Activated CD4-positive, alpha-beta T cell treated with anti-CD3 and anti-CD28 coated beads, Interleukin-2, amount 50 U/mL, for 1 hour (primary cell): ENCODE results near the gene ZIC4.

Source experiments
- DNase-seq: peaks from one replicate; pipeline ENCODE4 v3.0.0-alpha.2; 2020

Gene ZIC4

GRCh38 chr3:147404000-147404799, 2.1 kb downstream of the ZIC4 start:
- no peak for DNase-seq

DNA sequence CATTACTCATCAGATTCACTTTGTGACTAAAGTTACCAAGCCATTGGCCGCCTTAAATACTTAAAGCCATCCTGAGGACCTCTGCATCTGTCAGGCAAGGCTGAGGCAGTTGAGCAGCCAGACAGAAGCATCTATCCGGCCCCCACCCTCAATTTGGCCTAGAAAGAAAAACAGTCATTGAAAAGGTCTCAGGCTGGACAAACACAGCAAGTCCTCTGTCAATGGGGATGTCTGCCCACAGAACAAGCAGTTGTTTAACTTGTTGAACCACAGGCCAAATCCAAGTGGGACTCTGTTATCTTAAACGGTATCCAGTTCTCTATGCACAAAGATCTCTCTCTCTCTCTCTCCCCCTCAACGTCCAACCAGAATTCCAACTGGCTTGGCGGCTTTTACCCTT, 2.8 kb downstream of the ZIC4 start:
- no peak for DNase-seq

DNA sequence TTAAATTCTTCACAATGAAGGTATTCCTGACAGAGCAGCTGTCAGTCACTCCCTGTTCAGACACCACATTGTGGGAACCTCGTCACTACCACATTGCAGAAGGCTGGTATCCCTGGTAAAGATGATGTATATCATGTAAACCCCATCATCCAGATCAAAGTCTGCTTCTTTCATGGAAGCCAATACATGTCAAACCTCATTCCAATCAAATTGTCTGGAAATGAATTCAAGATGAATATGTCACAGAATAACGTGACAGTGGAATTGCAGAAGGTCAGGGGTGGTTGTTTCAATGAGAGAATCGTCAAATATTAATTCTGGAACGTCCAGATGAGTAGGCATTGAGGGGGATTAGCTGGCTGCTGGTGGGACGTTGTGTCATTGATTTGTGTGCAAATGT, 4.2 kb downstream of the ZIC4 start:
- DNase-seq = no peak

- no peak for DNase-seq
These were observed 4.9 kb downstream of the ZIC4 start for GRCh38 chr3:147401421-147401820.

DNA sequence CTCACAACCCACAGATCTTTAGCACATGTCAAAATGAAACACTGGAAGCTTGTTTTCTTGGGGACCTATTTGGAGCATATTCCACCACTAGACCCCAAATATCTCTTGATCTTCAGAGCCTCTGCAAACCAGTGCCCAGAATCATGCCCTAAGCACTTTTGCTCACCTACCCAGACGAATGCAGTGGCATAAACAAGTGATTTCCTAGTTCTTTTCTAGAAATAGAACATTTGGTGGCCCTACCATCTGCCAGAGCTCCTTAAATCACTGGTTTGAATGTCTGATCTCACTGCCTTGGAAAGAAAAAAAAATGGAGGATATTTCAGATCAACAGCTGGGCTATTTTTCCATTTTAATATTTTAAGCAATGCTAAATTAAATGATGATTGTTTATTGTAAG, 5.3 kb downstream of the ZIC4 start:
- DNase-seq = no peak

GRCh38 chr3:147400111-147400510, 6.2 kb downstream of the ZIC4 start:
- no peak for DNase-seq

DNA sequence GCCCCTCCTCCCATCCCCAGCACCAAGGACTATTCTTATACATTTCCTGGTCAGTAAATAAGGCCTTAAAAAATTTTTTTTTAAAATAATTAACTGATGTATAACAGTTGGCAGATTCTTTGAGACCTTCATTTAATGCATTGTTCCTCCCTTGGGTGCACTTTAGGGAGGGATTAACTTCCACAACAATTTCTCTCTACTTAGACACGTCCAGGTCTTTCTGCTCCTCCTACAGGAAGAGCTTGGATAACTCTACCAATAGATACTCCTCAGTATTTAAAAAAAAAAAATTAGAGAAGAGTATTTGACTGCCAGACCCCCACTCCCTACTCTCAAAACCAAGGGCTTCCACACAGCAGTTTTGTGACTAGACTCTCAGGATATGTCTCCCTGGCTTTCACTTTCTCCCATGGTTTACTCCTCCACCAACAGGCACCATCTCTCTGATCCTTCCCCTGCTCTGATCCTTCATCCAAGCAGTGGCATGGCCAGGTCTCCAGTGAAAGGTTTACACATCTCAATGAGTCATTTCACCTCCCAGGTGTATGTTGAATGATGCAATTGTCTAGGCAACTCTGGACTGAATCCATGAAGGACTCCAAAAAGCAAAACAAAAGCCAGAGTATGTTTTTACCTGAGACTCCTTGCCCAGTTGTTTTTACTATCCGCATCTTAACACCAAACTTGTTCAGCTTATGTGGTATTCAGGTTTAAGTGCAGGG, 7.4 kb downstream of the ZIC4 start:
- DNase-seq = no peak

DNA sequence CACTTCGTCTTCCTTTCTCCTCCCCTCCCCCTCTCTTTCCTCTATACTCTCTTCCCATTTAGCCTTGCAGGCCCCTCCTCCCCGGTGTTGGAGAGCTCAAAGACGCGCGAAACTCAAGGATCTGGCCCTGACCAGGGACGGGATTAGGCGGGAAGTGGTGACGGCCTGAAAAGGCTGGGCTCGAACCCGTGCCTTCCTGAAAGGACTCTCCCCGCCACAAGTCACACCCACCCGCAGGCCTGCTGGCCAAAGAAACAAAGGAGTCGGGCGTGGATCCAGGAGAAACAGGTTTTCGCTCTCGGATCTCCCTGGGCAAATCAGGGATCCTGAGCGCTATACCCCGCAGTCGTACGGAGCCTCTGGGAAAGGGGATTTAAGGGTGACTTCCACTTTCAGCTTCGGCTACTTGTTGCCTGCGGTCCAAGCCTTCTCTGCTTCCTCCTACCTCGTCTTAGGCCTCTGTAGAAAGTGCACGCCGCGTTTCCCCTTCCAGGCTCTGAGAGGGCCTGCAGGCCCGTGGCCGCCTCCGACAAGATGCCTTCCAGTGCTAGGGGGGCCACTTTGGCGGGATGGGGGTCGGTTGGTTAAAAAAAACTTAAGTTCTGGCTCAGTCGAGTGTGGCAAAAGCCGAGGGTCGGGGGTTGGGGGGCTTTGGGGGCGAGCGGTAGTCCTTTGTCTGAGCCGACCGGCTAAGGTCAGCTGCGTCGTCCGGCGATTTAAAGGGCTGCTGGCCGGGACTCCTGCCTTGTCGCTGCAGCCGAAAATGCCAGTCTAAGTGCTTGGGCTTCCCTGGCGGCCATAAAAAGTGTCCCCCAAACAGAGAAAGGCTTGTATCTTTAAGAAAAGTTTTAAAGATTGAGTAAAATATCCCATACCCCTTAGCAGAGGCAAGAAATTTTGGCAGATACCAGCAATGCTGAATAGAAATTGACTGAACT, 8.2 kb downstream of the ZIC4 start:
- DNase-seq = no peak

- DNase-seq = no peak
These were observed 9.0 kb downstream of the ZIC4 start for GRCh38 chr3:147397155-147397874.

DNA sequence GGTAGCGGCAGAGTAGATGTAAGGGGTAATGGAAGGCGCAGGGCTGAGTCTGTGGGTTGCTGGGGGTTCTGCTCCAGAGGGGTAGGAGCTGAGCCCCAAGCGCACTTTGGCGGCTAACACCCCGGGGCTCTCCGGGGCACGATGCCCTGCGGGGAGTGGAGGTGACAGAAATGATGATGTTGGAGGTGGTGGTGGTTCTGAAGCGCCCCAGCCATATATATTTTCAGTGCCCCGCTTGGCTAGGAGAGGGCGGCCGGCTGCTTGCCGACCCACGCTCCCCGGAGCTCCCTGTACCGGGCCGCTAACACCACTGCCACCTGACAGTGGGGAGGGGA, 9.7 kb downstream of the ZIC4 start:
- no peak for DNase-seq

- no peak for DNase-seq
These were observed 10.2 kb downstream of the ZIC4 start for GRCh38 chr3:147395899-147396711.

DNA sequence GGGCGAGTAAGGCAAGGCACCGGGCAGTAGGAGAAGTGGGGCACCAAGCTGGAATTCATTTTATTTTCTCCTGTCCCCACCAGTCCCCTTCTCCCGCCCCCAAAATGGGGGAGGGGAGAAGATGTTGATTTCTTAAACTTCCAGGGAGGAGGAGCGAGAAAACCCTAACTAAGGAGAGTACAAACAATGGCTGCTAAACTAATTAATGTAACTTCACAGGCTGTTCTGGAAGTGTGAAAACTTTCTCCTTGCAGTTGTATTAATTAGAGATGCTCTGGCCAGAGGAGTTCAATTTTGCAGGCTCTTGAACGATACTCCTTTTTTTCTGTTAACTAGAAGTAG, 11.5 kb downstream of the ZIC4 start:
- no peak for DNase-seq

GRCh38 chr3:147393943-147394883, 12.1 kb downstream of the ZIC4 start:
- no peak for DNase-seq

GRCh38 chr3:147393261-147393942, 12.9 kb downstream of the ZIC4 start:
- DNase-seq = no peak

DNA sequence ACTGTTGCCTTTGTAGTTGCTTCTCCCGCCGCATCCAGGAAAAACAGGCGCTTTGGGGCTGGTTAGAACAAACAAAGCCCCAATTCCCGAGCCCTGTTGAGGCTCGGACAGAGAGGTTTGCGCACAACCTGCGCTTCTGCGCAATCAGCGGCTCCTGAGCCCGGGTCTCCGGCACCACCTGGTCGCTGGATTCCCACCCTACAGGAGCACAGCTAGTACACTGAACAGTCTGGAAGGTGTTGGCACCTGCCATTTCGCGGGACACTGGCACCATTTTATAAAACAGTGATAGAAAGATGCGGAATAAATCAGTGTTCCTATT, 13.8 kb downstream of the ZIC4 start:
- no peak for DNase-seq

GRCh38 chr3:147391781-147392624, 14.3 kb downstream of the ZIC4 start:
- no peak for DNase-seq

DNA sequence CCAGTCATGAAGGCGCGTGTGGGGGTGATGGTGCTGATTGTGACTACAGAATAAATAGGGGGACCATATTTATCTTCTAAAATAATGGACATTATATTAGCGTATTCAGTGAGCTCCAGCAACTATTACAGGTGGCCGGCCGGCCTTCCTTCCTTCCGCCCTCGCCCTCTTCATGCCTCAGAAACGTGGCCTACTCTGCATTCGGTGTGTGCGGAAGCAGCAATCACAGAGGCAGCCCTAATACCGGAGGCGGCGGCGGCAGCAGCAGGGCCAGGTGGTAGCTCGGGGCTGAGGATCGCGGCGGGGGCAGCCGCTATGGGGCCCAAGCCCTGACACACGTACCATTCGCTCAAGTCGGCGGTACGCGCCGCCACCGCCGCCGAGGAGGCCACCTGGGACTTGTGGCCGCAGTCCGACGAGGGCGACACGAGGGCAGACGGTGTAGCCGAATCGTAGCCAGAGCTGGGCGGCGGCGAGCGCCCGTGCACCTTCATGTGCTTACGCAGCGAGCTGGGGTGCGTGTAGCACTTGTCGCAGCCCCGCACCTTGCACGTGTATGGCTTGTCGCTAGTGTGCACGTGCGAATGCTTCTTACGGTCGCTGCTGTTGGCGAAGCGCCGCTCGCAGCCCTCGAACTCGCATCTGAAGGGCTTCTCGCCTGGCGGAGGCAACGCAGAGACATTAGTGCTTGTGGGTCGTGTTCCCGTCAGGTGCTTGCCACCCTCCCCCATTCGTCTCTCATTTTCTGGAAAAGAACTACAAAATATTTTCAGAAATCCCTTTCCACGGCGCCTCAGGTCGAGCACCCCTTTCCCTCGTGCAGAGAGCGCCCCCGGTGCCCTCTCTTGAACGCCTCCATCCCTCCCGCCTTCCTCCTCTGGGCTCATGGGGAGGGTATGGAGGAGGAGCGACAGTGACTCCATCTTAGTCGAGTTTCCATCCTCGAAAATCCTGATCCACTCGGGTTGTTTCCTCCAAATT, 15.5 kb downstream of the ZIC4 start:
- DNase-seq = no peak

- DNase-seq = no peak
These were observed 16.6 kb downstream of the ZIC4 start for GRCh38 chr3:147389717-147390116.
